GM23338 (cell line): ENCODE measurements around the gene PMEL. TPM values are rescaled to one million over a fixed set of nuclear protein-coding genes. Genes with fewer than 3 reads are reported as not detected.
A peak's percentile ranks its signal among the peaks of the same experiment; 100 is the strongest.

Source experiments
- ATAC-seq: fragments of 200-7000 bp; cut with Tn5 transposase; 3 replicates; pipeline ENCODE4 v1.9.1; 2020
- DNase-seq: peaks from one replicate; pipeline ENCODE4 v3.0.0-alpha.2; 2015; ENCODE audit warnings: low spot score
- H2AFZ ChIP-seq: fragments of 200-600 bp; sonication (generic); 2 replicates; pipeline ENCODE4 v1.8.0; 2016; ENCODE audit warnings: antibody characterized with exemption, mild to moderate bottlenecking, moderate library complexity
- H3F3A ChIP-seq: fragments of 200-600 bp; sonication (generic); replicated peaks from 2 replicates; pipeline ENCODE4 v1.8.0; 2017; ENCODE audit warnings: antibody characterized with exemption, mixed run types, low read depth
- H3K27ac ChIP-seq: fragments of 200-600 bp; sonication (generic); 2 replicates; pipeline ENCODE4 v1.6.1; 2016; ENCODE audit warnings: low read depth
- H3K27me3 ChIP-seq: fragments of 200-600 bp; sonication (generic); 2 replicates; pipeline ENCODE4 v1.8.0; 2016; ENCODE audit warnings: mild to moderate bottlenecking, mixed run types, moderate library complexity; ENCODE audit not compliant: insufficient read depth
- H3K36me3 ChIP-seq: fragments of 200-600 bp; sonication (generic); 2 replicates; pipeline ENCODE4 v1.8.0; 2016; ENCODE audit warnings: mild to moderate bottlenecking; ENCODE audit not compliant: insufficient read depth
- H3K4me1 ChIP-seq: fragments of 200-600 bp; sonication (generic); 2 replicates; pipeline ENCODE4 v1.8.0; 2016; ENCODE audit warnings: mild to moderate bottlenecking, moderate library complexity; ENCODE audit not compliant: insufficient read depth
- H3K4me2 ChIP-seq: fragments of 200-600 bp; sonication (generic); 2 replicates; pipeline ENCODE4 v1.7.1; 2017; ENCODE audit warnings: mixed run types
- H3K4me3 ChIP-seq: fragments of 200-600 bp; sonication (generic); 2 replicates; pipeline ENCODE4 v1.6.1; 2016; ENCODE audit warnings: mixed run types
- H3K79me2 ChIP-seq: fragments of 200-600 bp; sonication (generic); replicated peaks from 2 replicates; pipeline ENCODE4 v1.8.0; 2017; ENCODE audit warnings: mild to moderate bottlenecking; ENCODE audit not compliant: insufficient read depth
- H3K9me2 ChIP-seq: fragments of 200-600 bp; sonication (generic); 2 replicates; pipeline ENCODE4 v1.8.0; 2017; ENCODE audit not compliant: insufficient read depth
- H4K20me1 ChIP-seq: fragments of 200-600 bp; sonication (generic); replicated peaks from 2 replicates; pipeline ENCODE4 v1.8.0; 2017; ENCODE audit warnings: mild to moderate bottlenecking; ENCODE audit not compliant: insufficient read depth
- H3K27ac Mint-ChIP-seq: 2 replicates; pipeline ENCODE4 v1.8.0; 2020; ENCODE audit warnings: inconsistent platforms, mild to moderate bottlenecking, moderate library complexity, mixed read lengths
- H3K27me3 Mint-ChIP-seq: 3 replicates; pipeline ENCODE4 v1.8.0; 2022; ENCODE audit warnings: low read depth, mild to moderate bottlenecking, moderate library complexity, mixed read lengths, inconsistent platforms; ENCODE audit not compliant: insufficient read depth, poor library complexity
- H3K36me3 Mint-ChIP-seq: 3 replicates; pipeline ENCODE4 v1.8.0; 2021; ENCODE audit warnings: low read depth, mild to moderate bottlenecking, inconsistent platforms, moderate library complexity, mixed read lengths
- H3K4me1 Mint-ChIP-seq: 3 replicates; pipeline ENCODE4 v1.8.0; 2020; ENCODE audit warnings: mild to moderate bottlenecking, inconsistent platforms, mixed read lengths
- H3K4me3 Mint-ChIP-seq: 3 replicates; pipeline ENCODE4 v1.8.0; 2021; ENCODE audit warnings: moderate library complexity, mild to moderate bottlenecking, inconsistent platforms, mixed read lengths
- H3K9me3 Mint-ChIP-seq: 3 replicates; pipeline ENCODE4 v1.8.0; 2020; ENCODE audit warnings: moderate library complexity, mild to moderate bottlenecking, inconsistent platforms, mixed read lengths
- CREB1 ChIP-seq: fragments of 250-450 bp; sonication (Bioruptor Pico); IDR thresholded peaks from 2 replicates; pipeline ENCODE4 v1.5.0; 2020; ENCODE audit warnings: low read depth, mild to moderate bottlenecking, moderate library complexity
- CTCF ChIP-seq, 2 experiments: fragments of 200-600 bp in 1 of 2; sonication (generic) in 1 of 2; conservative IDR thresholded peaks; 2 replicates each; pipeline versions ENCODE4 v1.5.1 to v1.6.1; 2016 to 2017; ENCODE audit warnings: antibody characterized with exemption in 2 of 2, low read depth in 2 of 2, mild to moderate bottlenecking in 2 of 2, moderate library complexity in 1 of 2
- ETS1 ChIP-seq: IDR thresholded peaks from 2 replicates; pipeline ENCODE4 v1.6.1; 2016; ENCODE audit warnings: antibody characterized with exemption
- EZH2phosphoT487 ChIP-seq: fragments of 200-600 bp; sonication (generic); IDR thresholded peaks from one replicate; pipeline ENCODE4 v1.8.1; 2018; ENCODE audit warnings: antibody characterized with exemption; ENCODE audit not compliant: unreplicated experiment
- JUNB ChIP-seq: IDR thresholded peaks from one replicate; pipeline ENCODE4 v1.6.1; 2016; ENCODE audit warnings: antibody characterized with exemption; ENCODE audit not compliant: unreplicated experiment
- NANOG ChIP-seq: IDR thresholded peaks from 2 replicates; pipeline ENCODE4 v1.6.1; 2016; ENCODE audit warnings: antibody characterized with exemption, borderline replicate concordance
- POLR2AphosphoS5 ChIP-seq: IDR thresholded peaks from 2 replicates; pipeline ENCODE4 v1.6.1; 2016; ENCODE audit warnings: antibody characterized with exemption, low read depth
- STAT1 ChIP-seq: IDR thresholded peaks from one replicate; pipeline ENCODE4 v1.6.1; 2016; ENCODE audit warnings: antibody characterized with exemption; ENCODE audit not compliant: unreplicated experiment
- ZNF114 ChIP-seq: fragments of 250-450 bp; sonication (Bioruptor Pico); IDR thresholded peaks from 2 replicates; pipeline ENCODE4 v1.5.0; 2020; ENCODE audit warnings: mild to moderate bottlenecking, moderate library complexity
- ZNF331 ChIP-seq: fragments of 250-450 bp; sonication (Bioruptor Pico); IDR thresholded peaks from 2 replicates; pipeline ENCODE4 v1.5.0; 2020; ENCODE audit warnings: low read depth, mild to moderate bottlenecking, moderate library complexity
- ZNF462 ChIP-seq: fragments of 250-450 bp; sonication (Bioruptor Pico); IDR thresholded peaks from 2 replicates; pipeline ENCODE4 v1.5.0; 2020; ENCODE audit warnings: mild to moderate bottlenecking, moderate library complexity
- polyA plus RNA-seq: library from polyadenylated mRNA; unstranded; fragments of >200 nt; fragmentation: Nextera tagmentation; extraction: Ambion mirVana; gene quantifications from 2 replicates; pipeline ENCODE4 v1.2.1, GENCODE V29; 2016
- total RNA-seq: library from RNA; depleted of rRNA; stranded (reverse); fragments of >200 nt; shearing (Covaris generic); gene quantifications from 2 replicates; pipeline ENCODE4 v1.2.3, GENCODE V29; 2014

PMEL gene
- total and polyA plus RNA-seq, 2 experiments from 2014 or later = 68.1 to 108 TPM

GRCh38 chr12:55972911-55973598 lies 7.2 kb upstream of the PMEL start:
- no peak overlapping the region for H3K27ac Mint-ChIP-seq
- peaks cover 1% of the 10 kb centered on the region for H3K27me3 Mint-ChIP-seq
- Histone ChIP-seq H3K4me3 (peak overlapping the region; percentile 47), H3K79me2 (peaks cover 44% of the 10 kb centered on the region), H4K20me1 (peaks cover 6% of the 10 kb centered on the region; the same call in 1 of the 2 replicates), H3K36me3 (0 out of 2 replicates have a peak, but pooled peaks cover 8% of the 10 kb centered on the region), H3K27ac (peak overlapping the region; percentile 82), H3F3A (no peaks in the 10 kb centered on the region; the same call in 1 of the 2 replicates), H3K4me1 (peaks cover 8% of the 10 kb centered on the region), H3K4me2 (peak overlapping the region; percentile 69), H3K27me3 (no peaks in the 10 kb centered on the region), H2AFZ (no peak overlapping the region), H3K9me2 (no peaks in the 10 kb centered on the region)
- H3K36me3 Mint-ChIP-seq = peaks cover 29% of the 10 kb centered on the region
- no peaks in the 10 kb centered on the region for H3K9me3 Mint-ChIP-seq
- H3K4me3 Mint-ChIP-seq = no peak overlapping the region
- ATAC-seq (no peak), DNase-seq (no peak)
- TF ChIP-seq CREB1 = no peak
- TF ChIP-seq EZH2phosphoT487 = no peak
- no peak for TF ChIP-seq ZNF114 (CRISPR knock-in tag)
- no peak for TF ChIP-seq JUNB
- no peak for TF ChIP-seq NANOG
- TF ChIP-seq ZNF462 = no peak
- no peak for TF ChIP-seq CTCF (conservative IDR thresholded peaks at IDR 0.05; ENCODE audit: low read depth in 2 of 2)
- no peak for TF ChIP-seq STAT1
- TF ChIP-seq ETS1 = no peak
- no peak for TF ChIP-seq ZNF331 (CRISPR knock-in tag)
- no peak for TF ChIP-seq POLR2AphosphoS5
- H3K4me1 Mint-ChIP-seq = peaks cover 10% of the 10 kb centered on the region
